ENCODE data around the gene SCN8A.

DNA sequence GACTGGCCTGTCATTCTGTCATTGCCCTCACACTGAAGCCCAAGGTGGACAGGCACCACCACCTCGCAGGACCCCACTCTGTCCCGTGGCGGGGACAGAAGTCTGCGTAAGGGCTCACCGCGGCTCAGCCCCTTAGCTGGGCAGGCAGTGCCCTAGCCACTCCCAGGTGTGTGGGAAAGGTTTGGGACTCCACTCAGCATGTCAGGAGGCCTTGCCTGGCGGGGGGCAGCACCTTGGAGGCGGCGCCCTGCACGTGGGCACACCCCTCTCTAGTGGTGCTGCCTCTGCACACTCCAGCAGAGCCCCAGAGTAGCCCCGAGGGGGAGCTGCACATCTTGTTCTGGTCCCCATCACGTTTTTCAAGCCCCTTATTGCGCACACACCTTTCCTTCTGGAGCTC lies 221.8 kb downstream of the SCN8A start:
- TF ChIP-seq POLR2AphosphoS5 (IDR thresholded peaks at IDR 0.05; ENCODE audit: low read depth) (no peak), REST (IDR thresholded peaks at IDR 0.05; ENCODE audit: unreplicated experiment) (no peak), EZH2phosphoT487 (IDR thresholded peaks at IDR 0.05; ENCODE audit: unreplicated experiment) (no peak), EZH2 (IDR thresholded peaks at IDR 0.05; ENCODE audit: low read depth, unreplicated experiment) (no peak), CREB1 (CRISPR knock-in tag; IDR thresholded peaks at IDR 0.05; ENCODE audit: low read depth) (no peak), JUNB (IDR thresholded peaks at IDR 0.05; ENCODE audit: unreplicated experiment) (no peak), ZNF331 (CRISPR knock-in tag; IDR thresholded peaks at IDR 0.05; ENCODE audit: low read depth) (no peak)
- TF ChIP-seq, protein P1, sequence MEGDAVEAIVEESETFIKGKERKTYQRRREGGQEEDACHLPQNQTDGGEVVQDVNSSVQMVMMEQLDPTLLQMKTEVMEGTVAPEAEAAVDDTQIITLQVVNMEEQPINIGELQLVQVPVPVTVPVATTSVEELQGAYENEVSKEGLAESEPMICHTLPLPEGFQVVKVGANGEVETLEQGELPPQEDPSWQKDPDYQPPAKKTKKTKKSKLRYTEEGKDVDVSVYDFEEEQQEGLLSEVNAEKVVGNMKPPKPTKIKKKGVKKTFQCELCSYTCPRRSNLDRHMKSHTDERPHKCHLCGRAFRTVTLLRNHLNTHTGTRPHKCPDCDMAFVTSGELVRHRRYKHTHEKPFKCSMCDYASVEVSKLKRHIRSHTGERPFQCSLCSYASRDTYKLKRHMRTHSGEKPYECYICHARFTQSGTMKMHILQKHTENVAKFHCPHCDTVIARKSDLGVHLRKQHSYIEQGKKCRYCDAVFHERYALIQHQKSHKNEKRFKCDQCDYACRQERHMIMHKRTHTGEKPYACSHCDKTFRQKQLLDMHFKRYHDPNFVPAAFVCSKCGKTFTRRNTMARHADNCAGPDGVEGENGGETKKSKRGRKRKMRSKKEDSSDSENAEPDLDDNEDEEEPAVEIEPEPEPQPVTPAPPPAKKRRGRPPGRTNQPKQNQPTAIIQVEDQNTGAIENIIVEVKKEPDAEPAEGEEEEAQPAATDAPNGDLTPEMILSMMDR (conservative IDR thresholded peaks at IDR 0.05; ENCODE audit: low read depth in 2 of 2), result 0 out of 4 replicates have a peak, but pooled peaks of 1 of the 2 experiments have one; percentile 6
- TF ChIP-seq, protein P2, sequence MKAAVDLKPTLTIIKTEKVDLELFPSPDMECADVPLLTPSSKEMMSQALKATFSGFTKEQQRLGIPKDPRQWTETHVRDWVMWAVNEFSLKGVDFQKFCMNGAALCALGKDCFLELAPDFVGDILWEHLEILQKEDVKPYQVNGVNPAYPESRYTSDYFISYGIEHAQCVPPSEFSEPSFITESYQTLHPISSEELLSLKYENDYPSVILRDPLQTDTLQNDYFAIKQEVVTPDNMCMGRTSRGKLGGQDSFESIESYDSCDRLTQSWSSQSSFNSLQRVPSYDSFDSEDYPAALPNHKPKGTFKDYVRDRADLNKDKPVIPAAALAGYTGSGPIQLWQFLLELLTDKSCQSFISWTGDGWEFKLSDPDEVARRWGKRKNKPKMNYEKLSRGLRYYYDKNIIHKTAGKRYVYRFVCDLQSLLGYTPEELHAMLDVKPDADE (IDR thresholded peaks at IDR 0.05), result no peak

Measured in GM23338 (cell line).